Upper lobe of left lung (tissue), 6 donors: Measurements from ENCODE around the gene LBX1. TPM values are rescaled to one million over a fixed set of nuclear protein-coding genes. Genes with fewer than 3 reads are reported as not detected.

ENCODE experiments used
- ATAC-seq, 2 donors: fragments of 200-7000 bp; cut with Tn5 transposase; one replicate each; pipeline ENCODE4 v1.9.1; 2022; ENCODE audit warnings: mild to moderate bottlenecking in 2 of 2, moderate library complexity in 2 of 2; ENCODE audit not compliant: low FRiP score in 2 of 2
- DNase-seq, 2 donors: peaks; one replicate each; pipeline ENCODE4 v3.0.0-alpha.2; 2019 to 2020
- H3K27ac ChIP-seq, 4 donors: fragments of 200-600 bp; sonication (generic); one replicate each; pipeline ENCODE4 v1.5.1; 2016 to 2019
- H3K27me3 ChIP-seq, 4 donors: fragments of 200-600 bp; sonication (generic); one replicate each; pipeline ENCODE4 v1.5.1; 2017 to 2019
- H3K36me3 ChIP-seq, 4 donors: fragments of 200-600 bp; sonication (generic); one replicate each; pipeline ENCODE4 v1.5.1; 2016 to 2019
- H3K4me1 ChIP-seq, 4 donors: fragments of 200-600 bp; sonication (generic); one replicate each; pipeline ENCODE4 v1.5.1; 2018 to 2019
- H3K4me3 ChIP-seq, 4 donors: fragments of 200-600 bp; sonication (generic); one replicate each; pipeline ENCODE4 v1.5.1; 2017 to 2019; ENCODE audit warnings: mild to moderate bottlenecking in 2 of 4, moderate library complexity in 1 of 4
- H3K9me3 ChIP-seq, 4 donors: fragments of 200-600 bp; sonication (generic); one replicate each; pipeline ENCODE4 v1.5.1; 2018 to 2019
- EP300 ChIP-seq, 4 donors: sonication (generic); formaldehyde crosslinking; IDR thresholded peaks; one replicate each; pipeline ENCODE4 v1.5.1; 2017; ENCODE audit warnings: antibody characterized with exemption in 4 of 4, control low read depth in 2 of 4
- POLR2A ChIP-seq, 4 donors: fragments of 450-650 bp; IDR thresholded peaks; one replicate each; pipeline ENCODE4 v1.5.1; 2016 to 2017; ENCODE audit warnings: antibody characterized with exemption in 4 of 4, mild to moderate bottlenecking in 2 of 4
- POLR2AphosphoS5 ChIP-seq, 2 donors: sonication (generic); formaldehyde crosslinking; IDR thresholded peaks; one replicate each; pipeline ENCODE4 v1.5.1; 2017; ENCODE audit warnings: antibody characterized with exemption in 2 of 2
- WGBS, 2 donors: methylation state at CpG; one replicate each; pipeline ENCODE4 v1.1.5; 2017 to 2018; 5-methylcytosine and 5-hydroxymethylcytosine counted together
- total RNA-seq, 6 donors: library from RNA; depleted of rRNA in 4 of 6; stranded (reverse); fragments of >200 nt in 4 of 6; gene quantifications; one replicate each; pipeline versions ENCODE4 v1.1.0 to v1.2.1, GENCODE V29; 2016 to 2021
- TF ChIP-seq, protein P1 (sequence below), 6 experiments: fragments of 450-650 bp in 4 of 6; fragments of 200-600 bp in 2 of 6; sonication (generic) in 2 of 6; IDR thresholded peaks; one replicate each; pipeline ENCODE4 v1.5.1; 2016 to 2019; ENCODE audit warnings: antibody characterized with exemption in 6 of 6
- donor health status: DM: no; HTN: no; CAD: no; lungs with moderate emphysema.
- donor health status: DM: no; HTN: yes; CAD: no; lungs with severe emphysema.

Gene LBX1
- total RNA-seq, 6 donors from 2014 or later, result 0.11 to 0.20 TPM; not detected in 4

- Histone ChIP-seq H3K36me3 (no peaks in the 10 kb centered on the region), H3K27me3 (no peaks in the 10 kb centered on the region), H3K9me3 (no peaks in the 10 kb centered on the region), H3K27ac (no peak overlapping the region), H3K4me3 (no peak overlapping the region), H3K4me1 (no peaks in the 10 kb centered on the region)
- DNase-seq, result no peak
- no peak for ATAC-seq
- TF ChIP-seq POLR2AphosphoS5 (IDR thresholded peaks at IDR 0.05) (no peak), EP300 (IDR thresholded peaks at IDR 0.05) (no peak), POLR2A (IDR thresholded peaks at IDR 0.05) (no peak)
- TF ChIP-seq, protein P1, sequence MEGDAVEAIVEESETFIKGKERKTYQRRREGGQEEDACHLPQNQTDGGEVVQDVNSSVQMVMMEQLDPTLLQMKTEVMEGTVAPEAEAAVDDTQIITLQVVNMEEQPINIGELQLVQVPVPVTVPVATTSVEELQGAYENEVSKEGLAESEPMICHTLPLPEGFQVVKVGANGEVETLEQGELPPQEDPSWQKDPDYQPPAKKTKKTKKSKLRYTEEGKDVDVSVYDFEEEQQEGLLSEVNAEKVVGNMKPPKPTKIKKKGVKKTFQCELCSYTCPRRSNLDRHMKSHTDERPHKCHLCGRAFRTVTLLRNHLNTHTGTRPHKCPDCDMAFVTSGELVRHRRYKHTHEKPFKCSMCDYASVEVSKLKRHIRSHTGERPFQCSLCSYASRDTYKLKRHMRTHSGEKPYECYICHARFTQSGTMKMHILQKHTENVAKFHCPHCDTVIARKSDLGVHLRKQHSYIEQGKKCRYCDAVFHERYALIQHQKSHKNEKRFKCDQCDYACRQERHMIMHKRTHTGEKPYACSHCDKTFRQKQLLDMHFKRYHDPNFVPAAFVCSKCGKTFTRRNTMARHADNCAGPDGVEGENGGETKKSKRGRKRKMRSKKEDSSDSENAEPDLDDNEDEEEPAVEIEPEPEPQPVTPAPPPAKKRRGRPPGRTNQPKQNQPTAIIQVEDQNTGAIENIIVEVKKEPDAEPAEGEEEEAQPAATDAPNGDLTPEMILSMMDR (IDR thresholded peaks at IDR 0.05), result no peak
- 73 to 74% methylated on average over 3 of the region's 3 CpGs for WGBS, 2 donors
Measured at GRCh38 chr10:101270763-101271162, 41.5 kb upstream of the LBX1 start.

- DNase-seq (no peak), ATAC-seq (no peak)
- H3K9me3 ChIP-seq, result no peaks in the 10 kb centered on the region
- no peak for TF ChIP-seq POLR2A (IDR thresholded peaks at IDR 0.05)
- TF ChIP-seq EP300 (IDR thresholded peaks at IDR 0.05), result no peak
- no peak for TF ChIP-seq POLR2AphosphoS5 (IDR thresholded peaks at IDR 0.05)
- TF ChIP-seq, protein P1 (IDR thresholded peaks at IDR 0.05), result no peak
- H3K27ac ChIP-seq, result no peak overlapping the region
- WGBS, 2 donors, result 79 to 80% methylated on average over 4 of the region's 4 CpGs
- H3K27me3 ChIP-seq, result no peaks in the 10 kb centered on the region
- no peak overlapping the region for H3K4me3 ChIP-seq
- H3K4me1 ChIP-seq, result no peaks in the 10 kb centered on the region
- H3K36me3 ChIP-seq, result no peaks in the 10 kb centered on the region
Measured at GRCh38 chr10:101267776-101268175, 38.5 kb upstream of the LBX1 start.

- Histone ChIP-seq H3K27me3 (no peaks in the 10 kb centered on the region), H3K4me3 (no peak overlapping the region), H3K4me1 (no peaks in the 10 kb centered on the region), H3K27ac (no peak overlapping the region), H3K9me3 (no peaks in the 10 kb centered on the region), H3K36me3 (no peaks in the 10 kb centered on the region)
- WGBS, 2 donors, result 62 to 65% methylated on average over 7 of the region's 7 CpGs
- TF ChIP-seq, protein P1 (IDR thresholded peaks at IDR 0.05), result no peak
- TF ChIP-seq POLR2A (IDR thresholded peaks at IDR 0.05) (no peak), POLR2AphosphoS5 (IDR thresholded peaks at IDR 0.05) (no peak), EP300 (IDR thresholded peaks at IDR 0.05) (no peak)
- DNase-seq (no peak), ATAC-seq (no peak)
Measured at GRCh38 chr10:101267290-101267680, 38.0 kb upstream of the LBX1 start.

DNA sequence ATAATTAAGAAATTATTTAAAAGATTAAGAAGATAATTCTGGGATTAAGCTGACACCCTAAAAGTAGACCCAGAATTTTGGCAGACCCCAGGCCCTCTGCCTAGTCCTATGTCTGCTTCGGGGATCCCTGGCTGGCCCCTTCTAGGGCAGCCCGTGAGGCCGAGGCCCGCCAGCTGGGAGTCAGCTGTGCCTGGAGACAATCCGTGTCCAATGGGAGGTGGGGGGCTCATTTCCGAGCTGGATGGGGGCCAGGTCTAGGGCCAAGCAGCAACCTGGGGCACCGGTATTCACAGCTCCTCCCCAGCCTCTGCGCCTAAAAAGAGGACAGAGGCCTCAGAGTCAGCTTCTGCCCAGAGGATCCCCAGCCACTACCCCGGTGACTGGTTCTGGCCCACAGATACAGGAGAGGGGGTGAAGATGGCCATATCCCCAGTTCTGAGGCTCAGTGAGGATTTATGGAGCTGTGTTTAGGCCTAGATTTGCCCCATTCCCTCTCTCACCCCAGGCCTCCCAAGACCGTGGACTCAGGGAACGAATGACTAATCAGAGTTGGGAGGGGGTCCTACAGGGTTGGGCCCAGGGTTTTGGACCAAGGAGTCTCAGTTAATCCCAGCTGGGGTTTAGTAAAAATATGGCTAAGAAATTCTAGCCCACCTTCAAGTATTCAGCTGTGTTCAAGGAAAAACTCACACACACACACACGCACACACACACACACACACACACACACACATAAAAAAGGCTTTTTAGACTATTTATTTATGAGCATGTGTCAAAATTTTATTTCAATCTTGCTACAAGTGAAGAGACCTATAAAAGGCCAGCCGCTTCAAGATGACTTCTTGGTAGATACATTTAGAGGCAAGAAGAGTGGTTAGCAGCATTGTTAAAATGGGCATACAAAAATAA is 37.4 kb upstream of the LBX1 start:
- ATAC-seq (no peak), DNase-seq (no peak)
- Histone ChIP-seq H3K36me3 (no peaks in the 10 kb centered on the region), H3K27me3 (no peaks in the 10 kb centered on the region), H3K9me3 (no peaks in the 10 kb centered on the region), H3K4me1 (no peaks in the 10 kb centered on the region), H3K27ac (no peak overlapping the region), H3K4me3 (no peak overlapping the region)
- TF ChIP-seq POLR2AphosphoS5 (IDR thresholded peaks at IDR 0.05), result no peak
- TF ChIP-seq, protein P1 (IDR thresholded peaks at IDR 0.05), result no peak
- no peak for TF ChIP-seq POLR2A (IDR thresholded peaks at IDR 0.05)
- no peak for TF ChIP-seq EP300 (IDR thresholded peaks at IDR 0.05)
- 79 to 85% methylated on average over 7 to 13 of the region's 13 CpGs for WGBS, 2 donors
